Measurements from ENCODE around the gene MMP15. TPM values are rescaled to one million over a fixed set of nuclear protein-coding genes. Genes with fewer than 3 reads are reported as not detected.
A peak's percentile ranks its signal among the peaks of the same experiment; 100 is the strongest.

The MMP15 gene
- total and polyA plus RNA-seq, 2 of the 13 experiments (the other 11 are each of a cell fraction or from before 2014, with no cell fraction given), result 35.2 to 44.9 TPM

- TF ChIP-seq MYC (CRISPR knock-in tag; IDR thresholded peaks at IDR 0.05; ENCODE audit: borderline replicate concordance), result no peak
Measured at GRCh38 chr16:58040945-58041627, 15.5 kb downstream of the MMP15 start (continued).

- H3K79me2 ChIP-seq (ENCODE audit: insufficient read depth, low read length), result no peaks in the 10 kb centered on the region
- no peaks in the 10 kb centered on the region for H3K9me3 ChIP-seq (ENCODE audit: low read length)
- H3K4me1 ChIP-seq (ENCODE audit: insufficient read depth, low read length), result no peaks in the 10 kb centered on the region
- no peak overlapping the region for H3K27ac ChIP-seq (ENCODE audit: extremely low read length, insufficient read depth, low read length)
- in situ Hi-C loops (cut with HindIII; ENCODE audit: extremely low pct_ligation_motif_present, low pct_unique_long_range_greater_than_20kb) (no loop called here), intact Hi-C loops (cut with micrococcal nuclease; ENCODE audit: unreplicated experiment) (no loop called here)
- ATAC-seq (no peak), DNase-seq (ENCODE audit: low spot score) (no peak), FAIRE-seq (no peak)
- no peak overlapping the region for H2AFZ ChIP-seq (ENCODE audit: low read length)
- H3K4me3 ChIP-seq (replicated peaks in 1 of 3; ENCODE audit: insufficient read depth in 1 of 3, low read depth in 2 of 3, low read length in 3 of 3), result no peak overlapping the region
- WGBS (ENCODE audit: low lambda C conversion rate), result 95% methylated on average over 7 of the region's 18 CpGs
- H4K20me1 ChIP-seq (ENCODE audit: insufficient read depth, low read length), result no peaks in the 10 kb centered on the region; the same call in 1 of the 2 replicates
- peaks cover 49 to 70% of the 10 kb centered on the region in 2 experiments for H3K36me3 ChIP-seq (replicated peaks in 1 of 2; ENCODE audit: control insufficient read depth in 1 of 2, insufficient read depth in 2 of 2, low read length in 2 of 2)
- no peak overlapping the region for H3K9ac ChIP-seq (ENCODE audit: insufficient read depth, low read depth, low read length)
- no peaks in the 10 kb centered on the region for H3K27me3 ChIP-seq (ENCODE audit: control insufficient read depth in 1 of 2, insufficient read depth in 2 of 2, low read length in 2 of 2)
- TF ChIP-seq AGO2 (optimal IDR thresholded peaks at IDR 0.05; ENCODE audit: low read depth, low read length), result peak; percentile 69
- no peak for TF ChIP-seq ZNF44 (CRISPR knock-in tag; IDR thresholded peaks at IDR 0.05)
- POLR2A ChIA-PET, result no interaction called here
- no TSS peak for BruUV-seq (replicated peaks)
- CTCF ChIA-PET (ENCODE audit: low intra/inter-chr PET ratio, low total read pairs), result no interaction called here
- no peak overlapping the region for H3K4me2 ChIP-seq (ENCODE audit: low read depth, low read length)
Measured at GRCh38 chr16:58041628-58041955, 16.0 kb downstream of the MMP15 start.

GRCh38 chr16:58042001-58042885 lies 16.7 kb downstream of the MMP15 start:
- Histone ChIP-seq H3K4me2 (ENCODE audit: low read depth, low read length) (no peak overlapping the region), H3K4me3 (replicated peaks in 1 of 3; ENCODE audit: insufficient read depth in 1 of 3, low read depth in 2 of 3, low read length in 3 of 3) (no peak overlapping the region), H3K4me1 (ENCODE audit: insufficient read depth, low read length) (0 out of 2 replicates have a peak, but pooled peaks cover 6% of the 10 kb centered on the region), H2AFZ (ENCODE audit: low read length) (no peak overlapping the region), H4K20me1 (ENCODE audit: insufficient read depth, low read length) (no peaks in the 10 kb centered on the region), H3K27ac (ENCODE audit: extremely low read length, insufficient read depth, low read length) (no peak overlapping the region), H3K79me2 (ENCODE audit: insufficient read depth, low read length) (no peaks in the 10 kb centered on the region), H3K9ac (ENCODE audit: insufficient read depth, low read depth, low read length) (no peak overlapping the region), H3K9me3 (ENCODE audit: low read length) (no peaks in the 10 kb centered on the region), H3K27me3 (ENCODE audit: control insufficient read depth in 1 of 2, insufficient read depth in 2 of 2, low read length in 2 of 2) (no peaks in the 10 kb centered on the region), H3K36me3 (replicated peaks in 1 of 2; ENCODE audit: control insufficient read depth in 1 of 2, insufficient read depth in 2 of 2, low read length in 2 of 2) (peaks cover 47 to 69% of the 10 kb centered on the region in 2 experiments)
- 0 out of 2 replicates have a peak, but pooled peaks have one; percentile 46 for TF ChIP-seq NRL (CRISPR knock-in tag; IDR thresholded peaks at IDR 0.05; ENCODE audit: borderline replicate concordance)
- peak; percentile 71 for TF ChIP-seq RBM22 (optimal IDR thresholded peaks at IDR 0.05; ENCODE audit: low read length)
- peak; percentile 18 for TF ChIP-seq HNRNPLL (IDR thresholded peaks at IDR 0.05; ENCODE audit: low read depth, low read length, poor library complexity, severe bottlenecking)
- TF ChIP-seq ZBTB10 (CRISPR knock-in tag; IDR thresholded peaks at IDR 0.05; ENCODE audit: borderline replicate concordance), result no peak
- DNase-seq (ENCODE audit: low spot score) (no peak), ATAC-seq (no peak), FAIRE-seq (no peak)
- POLR2A ChIA-PET, result no interaction called here
- WGBS (ENCODE audit: low lambda C conversion rate), result 98% methylated on average over 21 of the region's 22 CpGs
- intact Hi-C loops (cut with micrococcal nuclease; ENCODE audit: unreplicated experiment), result no loop called here
- in situ Hi-C loops (cut with HindIII; ENCODE audit: extremely low pct_ligation_motif_present, low pct_unique_long_range_greater_than_20kb), result no loop called here
- BruUV-seq (replicated peaks), result no TSS peak
- CTCF ChIA-PET (ENCODE audit: low intra/inter-chr PET ratio, low total read pairs), result no interaction called here

All from HepG2 (cell line).